ENCODE measurements around the gene C4orf51. TPM values are rescaled to one million over a fixed set of nuclear protein-coding genes. Genes with fewer than 3 reads are reported as not detected.

Gene C4orf51
- total and polyA plus RNA-seq, 7 donors, result not detected

DNA sequence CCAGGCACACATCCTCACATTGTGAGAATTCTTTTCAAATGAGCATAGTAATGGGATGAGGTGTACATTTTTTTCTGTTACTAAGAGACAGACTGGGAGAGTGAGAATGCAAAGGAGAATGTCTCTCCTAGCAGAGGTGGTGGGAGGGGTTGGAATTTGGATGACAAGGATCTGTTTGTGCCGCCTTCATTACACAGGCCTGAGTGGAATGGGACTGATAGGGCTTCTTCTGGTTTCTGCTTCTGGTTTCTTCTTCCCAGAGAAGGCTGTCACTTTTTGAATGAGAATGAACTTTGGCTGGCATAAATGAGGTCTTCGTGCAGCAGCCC is 55.4 kb downstream of the C4orf51 start:
- H3K27me3 ChIP-seq (ENCODE audit: insufficient read depth in 3 of 3, low read length in 2 of 3), result no peaks in the 10 kb centered on the region
- WGBS, 3 donors, result 11 to 56% (median 53%) methylated on average over 2 of the region's 2 CpGs
- H3K36me3 ChIP-seq (ENCODE audit: insufficient read depth in 1 of 2, low read depth in 1 of 2), result no peaks in the 10 kb centered on the region
- H3K9me3 ChIP-seq, result no peaks in the 10 kb centered on the region
- ATAC-seq (peak; percentile 22 to 44 (median 31)), DNase-seq (no peak)
- H3K27ac ChIP-seq, result peak overlapping the region; percentile 98
- no peak for TF ChIP-seq CTCF (IDR thresholded peaks at IDR 0.05)
- H3K4me3 ChIP-seq, result peak overlapping the region; percentile 15
- intact Hi-C loops (cut with DNase I), result loop anchor here in 1 of 2 donors (5.0 to 10.0 kb wide), 3 partner anchors 82 to 253 kb away; partner anchors contain the start of genes SMAD1 and ZNF827
- H3K4me1 ChIP-seq, result peaks cover 40% of the 10 kb centered on the region

DNA sequence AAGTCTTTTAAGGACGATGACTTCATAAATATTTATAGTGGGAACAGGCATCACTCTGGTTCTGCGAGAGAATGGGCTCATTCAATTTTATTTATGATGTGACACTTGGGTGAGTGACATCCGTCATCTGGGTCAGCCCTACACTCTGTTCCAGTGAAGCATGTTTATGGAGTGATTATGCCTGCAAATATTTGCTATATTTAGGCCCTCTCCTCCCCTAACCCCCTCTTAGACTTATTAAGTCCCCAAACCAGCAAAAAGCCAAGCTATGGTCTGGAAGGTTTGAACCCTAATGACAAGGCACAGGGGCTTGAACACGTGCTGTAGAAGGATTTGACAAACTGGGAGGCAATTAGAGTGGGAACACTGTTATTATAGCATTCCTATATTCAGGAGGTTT is 55.9 kb downstream of the C4orf51 start:
- 24 to 44% (median 32%) methylated on average over 4 of the region's 4 CpGs for WGBS, 3 donors
- ATAC-seq (peak; percentile 54 to 72 (median 65)), DNase-seq (peak in 1 of 2 donors; percentile 50)
- Histone ChIP-seq H3K4me1 (peaks cover 38% of the 10 kb centered on the region), H3K36me3 (ENCODE audit: insufficient read depth in 1 of 2, low read depth in 1 of 2) (no peaks in the 10 kb centered on the region), H3K4me3 (peak overlapping the region; percentile 15), H3K9me3 (no peaks in the 10 kb centered on the region), H3K27ac (peak overlapping the region; percentile 98), H3K27me3 (ENCODE audit: insufficient read depth in 3 of 3, low read length in 2 of 3) (no peaks in the 10 kb centered on the region)
- intact Hi-C loops (cut with DNase I), result loop anchor here in 1 of 2 donors (5.0 to 10.0 kb wide), 3 partner anchors 81 to 254 kb away; partner anchors contain the start of genes SMAD1 and ZNF827
- no peak for TF ChIP-seq CTCF (IDR thresholded peaks at IDR 0.05)

GRCh38 chr4:145736241-145736831 is 56.4 kb downstream of the C4orf51 start:
- DNase-seq (peak; percentile 60 to 77), ATAC-seq (peak; percentile 52 to 64 (median 61))
- 12 to 18% (median 17%) methylated on average over 9 of the region's 9 CpGs for WGBS, 3 donors
- intact Hi-C loops (cut with DNase I), result loop anchor here in 1 of 2 donors (5.0 to 10.0 kb wide), 3 partner anchors 81 to 254 kb away; partner anchors contain the start of genes SMAD1 and ZNF827
- Histone ChIP-seq H3K9me3 (no peaks in the 10 kb centered on the region), H3K27me3 (ENCODE audit: insufficient read depth in 3 of 3, low read length in 2 of 3) (no peaks in the 10 kb centered on the region), H3K4me1 (peaks cover 33% of the 10 kb centered on the region), H3K36me3 (ENCODE audit: insufficient read depth in 1 of 2, low read depth in 1 of 2) (no peaks in the 10 kb centered on the region), H3K27ac (peak overlapping the region; percentile 98), H3K4me3 (peak overlapping the region; percentile 5)
- no peak for TF ChIP-seq CTCF (IDR thresholded peaks at IDR 0.05)

- 66 to 71% (median 68%) methylated on average over 5 of the region's 5 CpGs for WGBS, 3 donors
- Histone ChIP-seq H3K36me3 (ENCODE audit: insufficient read depth in 1 of 2, low read depth in 1 of 2) (no peaks in the 10 kb centered on the region), H3K9me3 (no peaks in the 10 kb centered on the region), H3K27me3 (ENCODE audit: insufficient read depth in 3 of 3, low read length in 2 of 3) (no peaks in the 10 kb centered on the region), H3K4me3 (no peak overlapping the region), H3K4me1 (peaks cover 23% of the 10 kb centered on the region), H3K27ac (no peak overlapping the region)
- DNase-seq, result no peak
- no peak for ATAC-seq
- intact Hi-C loops (cut with DNase I), result loop anchor here (5.0 to 10.0 kb wide), 5 partner anchors 42 to 258 kb away; partner anchors contain the start of genes SMAD1 (in 1 of the 2) and ZNF827 (in 1 of the 2)
- no peak for TF ChIP-seq CTCF (IDR thresholded peaks at IDR 0.05)
Observed at GRCh38 chr4:145739845-145740244, 59.9 kb downstream of the C4orf51 start.
